Body of pancreas (tissue), 4 donors: ENCODE data around the gene TCIRG1. TPM values are rescaled to one million over a fixed set of nuclear protein-coding genes. Genes with fewer than 3 reads are reported as not detected.
A peak's percentile ranks its signal among the peaks of the same experiment; 100 is the strongest.

Experiments
- ATAC-seq: fragments of 150-250 bp; one replicate; pipeline ENCODE4 v1.9.1; 2016
- DNase-seq, 4 donors: peaks; one replicate each; pipeline ENCODE4 v3.0.0-alpha.2; 2019
- H3K27ac ChIP-seq, 4 donors: fragments of 200-600 bp; sonication (generic); 1 replicate in 3 of 4; 2 replicates in 1 of 4; pipeline versions ENCODE4 v1.5.1 to v1.6.1; 2016 to 2019; ENCODE audit warnings: mild to moderate bottlenecking in 1 of 4, mixed read lengths in 1 of 4, moderate library complexity in 1 of 4
- H3K27me3 ChIP-seq, 2 donors: fragments of 200-600 bp; sonication (generic); one replicate each; pipeline ENCODE4 v1.6.0; 2016; ENCODE audit warnings: mild to moderate bottlenecking in 1 of 2
- H3K36me3 ChIP-seq, 2 donors: fragments of 200-600 bp; sonication (generic); replicated peaks in 1 of 2; 2 replicates each; pipeline ENCODE4 v1.5.1; 2016; ENCODE audit warnings: low read depth in 2 of 2; ENCODE audit not compliant: insufficient read depth in 1 of 2
- H3K4me1 ChIP-seq: fragments of 200-600 bp; sonication (generic); one replicate; pipeline ENCODE4 v1.6.0; 2016
- H3K4me3 ChIP-seq, 2 donors: fragments of 200-600 bp; sonication (generic); 1 replicate in 1 of 2; 2 replicates in 1 of 2; pipeline ENCODE4 v1.5.1; 2016 to 2019
- H3K9me3 ChIP-seq, 3 donors: fragments of 200-600 bp; sonication (generic); 1 replicate in 2 of 3; 2 replicates in 1 of 3; pipeline ENCODE4 v1.5.1; 2016
- POLR2A ChIP-seq, 3 donors: fragments of 450-650 bp; IDR thresholded peaks; one replicate each; pipeline ENCODE4 v1.6.1; 2016; ENCODE audit warnings: antibody characterized with exemption in 3 of 3, mild to moderate bottlenecking in 2 of 3
- WGBS, 2 donors: methylation state at CpG; one replicate each; pipeline ENCODE4 v1.1.5; 2017; 5-methylcytosine and 5-hydroxymethylcytosine counted together
- intact Hi-C: fragments of 100-400 bp; cut with DNase I; formaldehyde crosslinking; loops from one replicate; pipeline ENCODE4 v1.15.1; 2023
- total RNA-seq, 2 donors: library from RNA; depleted of rRNA; stranded (reverse); fragments of >200 nt; gene quantifications; one replicate each; pipeline ENCODE4 v1.1.0, GENCODE V29; 2016
- TF ChIP-seq, protein P1 (sequence below), 7 experiments: fragments of 450-650 bp in 4 of 7; fragments of 200-600 bp in 3 of 7; sonication (generic) in 3 of 7; IDR thresholded peaks; one replicate each; pipeline ENCODE4 v1.5.1; 2016 to 2019; ENCODE audit warnings: antibody characterized with exemption in 7 of 7

TCIRG1 gene
- total RNA-seq, 2 donors from 2014 or later, result 488 to 798 TPM

- H3K27me3 ChIP-seq, result no peaks in the 10 kb centered on the region
- no peak overlapping the region for H3K27ac ChIP-seq
- H3K4me3 ChIP-seq, result no peak overlapping the region
- no peaks in the 10 kb centered on the region for H3K9me3 ChIP-seq
- TF ChIP-seq, protein P1, sequence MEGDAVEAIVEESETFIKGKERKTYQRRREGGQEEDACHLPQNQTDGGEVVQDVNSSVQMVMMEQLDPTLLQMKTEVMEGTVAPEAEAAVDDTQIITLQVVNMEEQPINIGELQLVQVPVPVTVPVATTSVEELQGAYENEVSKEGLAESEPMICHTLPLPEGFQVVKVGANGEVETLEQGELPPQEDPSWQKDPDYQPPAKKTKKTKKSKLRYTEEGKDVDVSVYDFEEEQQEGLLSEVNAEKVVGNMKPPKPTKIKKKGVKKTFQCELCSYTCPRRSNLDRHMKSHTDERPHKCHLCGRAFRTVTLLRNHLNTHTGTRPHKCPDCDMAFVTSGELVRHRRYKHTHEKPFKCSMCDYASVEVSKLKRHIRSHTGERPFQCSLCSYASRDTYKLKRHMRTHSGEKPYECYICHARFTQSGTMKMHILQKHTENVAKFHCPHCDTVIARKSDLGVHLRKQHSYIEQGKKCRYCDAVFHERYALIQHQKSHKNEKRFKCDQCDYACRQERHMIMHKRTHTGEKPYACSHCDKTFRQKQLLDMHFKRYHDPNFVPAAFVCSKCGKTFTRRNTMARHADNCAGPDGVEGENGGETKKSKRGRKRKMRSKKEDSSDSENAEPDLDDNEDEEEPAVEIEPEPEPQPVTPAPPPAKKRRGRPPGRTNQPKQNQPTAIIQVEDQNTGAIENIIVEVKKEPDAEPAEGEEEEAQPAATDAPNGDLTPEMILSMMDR (IDR thresholded peaks at IDR 0.05), result no peak
- TF ChIP-seq POLR2A (IDR thresholded peaks at IDR 0.05), result no peak
- DNase-seq (no peak), ATAC-seq (no peak)
- no peaks in the 10 kb centered on the region for H3K36me3 ChIP-seq
- peaks cover 26% of the 10 kb centered on the region for H3K4me1 ChIP-seq
- intact Hi-C loops, result no loop called here
- WGBS, 2 donors, result 80 to 90% methylated on average over 1 to 16 of the region's 18 CpGs
Observed at GRCh38 chr11:68018730-68019190, 20.1 kb upstream of the TCIRG1 start.

GRCh38 chr11:68019486-68019885, 19.3 kb upstream of the TCIRG1 start:
- intact Hi-C loops, result no loop called here
- H3K4me1 ChIP-seq, result peaks cover 19% of the 10 kb centered on the region
- ATAC-seq (no peak), DNase-seq (no peak)
- H3K9me3 ChIP-seq, result no peaks in the 10 kb centered on the region
- H3K27me3 ChIP-seq, result no peaks in the 10 kb centered on the region
- 89% methylated on average over 10 to 12 of the region's 12 CpGs for WGBS, 2 donors
- no peak overlapping the region for H3K4me3 ChIP-seq
- H3K27ac ChIP-seq, result no peak overlapping the region
- no peaks in the 10 kb centered on the region for H3K36me3 ChIP-seq
- TF ChIP-seq, protein P1 (IDR thresholded peaks at IDR 0.05), result no peak

DNA sequence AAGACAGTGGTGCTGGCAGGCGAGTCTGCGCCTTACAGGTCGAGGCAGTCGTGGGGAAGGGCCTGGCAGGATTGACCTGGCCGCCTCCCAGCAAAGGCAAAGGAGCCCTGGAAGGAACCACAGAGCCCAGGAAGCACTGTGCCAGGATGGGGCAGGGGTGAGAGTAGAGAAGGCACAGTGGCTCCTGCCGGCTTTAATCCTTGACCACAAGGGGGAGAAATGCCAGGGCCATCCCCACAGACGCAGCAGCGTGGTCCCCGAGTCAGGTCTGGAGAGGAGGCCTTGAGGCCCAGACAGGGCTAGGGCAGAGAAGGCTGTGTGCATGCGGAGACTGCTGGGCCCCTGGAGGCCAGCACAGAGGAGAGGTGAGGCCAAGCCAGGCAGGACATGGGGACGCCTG, 18.2 kb upstream of the TCIRG1 start:
- no peaks in the 10 kb centered on the region for H3K27me3 ChIP-seq
- ATAC-seq (peak; percentile 13), DNase-seq (no peak)
- H3K4me1 ChIP-seq, result peaks cover 16% of the 10 kb centered on the region
- H3K27ac ChIP-seq, result no peak overlapping the region
- intact Hi-C loops, result no loop called here
- H3K9me3 ChIP-seq, result no peaks in the 10 kb centered on the region
- TF ChIP-seq, protein P1 (IDR thresholded peaks at IDR 0.05), result peak in 4 of 7 experiments; percentile 20 to 31 (median 25)
- TF ChIP-seq POLR2A (IDR thresholded peaks at IDR 0.05), result no peak
- no peaks in the 10 kb centered on the region for H3K36me3 ChIP-seq
- 44 to 47% methylated on average over 8 to 11 of the region's 11 CpGs for WGBS, 2 donors
- H3K4me3 ChIP-seq, result no peak overlapping the region

GRCh38 chr11:68021167-68021787, 17.5 kb upstream of the TCIRG1 start:
- Histone ChIP-seq H3K9me3 (no peaks in the 10 kb centered on the region), H3K4me1 (peaks cover 16% of the 10 kb centered on the region), H3K27me3 (no peaks in the 10 kb centered on the region), H3K4me3 (no peak overlapping the region), H3K27ac (no peak overlapping the region), H3K36me3 (no peaks in the 10 kb centered on the region)
- intact Hi-C loops, result no loop called here
- TF ChIP-seq POLR2A (IDR thresholded peaks at IDR 0.05), result no peak
- TF ChIP-seq, protein P1 (IDR thresholded peaks at IDR 0.05), result peak in 6 of 7 experiments; percentile 14 to 57 (median 50)
- peak; percentile 57 to 72 (median 67) for DNase-seq
- ATAC-seq, result peak; percentile 67
- WGBS, 2 donors, result 57 to 60% methylated on average over 19 to 27 of the region's 27 CpGs

- ATAC-seq, result no peak
- 88 to 97% methylated on average over 10 to 13 of the region's 13 CpGs for WGBS, 2 donors
- TF ChIP-seq, protein P1 (IDR thresholded peaks at IDR 0.05), result no peak
- no peak for TF ChIP-seq POLR2A (IDR thresholded peaks at IDR 0.05)
Observed at GRCh38 chr11:68022531-68022930, 16.3 kb upstream of the TCIRG1 start.

More at GRCh38 chr11:68022531-68022930, 16.3 kb upstream of the TCIRG1 start:
- Histone ChIP-seq H3K9me3 (no peaks in the 10 kb centered on the region), H3K36me3 (no peaks in the 10 kb centered on the region), H3K27me3 (no peaks in the 10 kb centered on the region), H3K27ac (no peak overlapping the region), H3K4me1 (peaks cover 6% of the 10 kb centered on the region), H3K4me3 (no peak overlapping the region)
- no peak for DNase-seq
- intact Hi-C loops, result no loop called here
